Measurements from ENCODE around the gene FRMD4A.

Gene FRMD4A

GRCh38 chr10:13754277-13754676 lies 576.4 kb downstream of the FRMD4A start:
- H3K9me3 ChIP-seq (ENCODE audit: insufficient read depth, low read length, severe bottlenecking): no peaks in the 10 kb centered on the region
- H4K20me1 ChIP-seq (ENCODE audit: insufficient read depth, low read length): no peaks in the 10 kb centered on the region
- H3K27me3 ChIP-seq (ENCODE audit: insufficient read depth, low read length, poor library complexity): no peaks in the 10 kb centered on the region
- H3K4me3 ChIP-seq (ENCODE audit: low read depth in 1 of 2, low read length in 2 of 2): no peak overlapping the region
- no peak overlapping the region for H3K9ac ChIP-seq (ENCODE audit: low read depth, low read length)
- H3K79me2 ChIP-seq (ENCODE audit: insufficient read depth, low read length): no peaks in the 10 kb centered on the region
- no peak for ATAC-seq (ENCODE audit: insufficient read depth, low read depth)
- no peak overlapping the region for H3K27ac ChIP-seq (ENCODE audit: low read length)
- no peaks in the 10 kb centered on the region for H3K36me3 ChIP-seq (ENCODE audit: insufficient read depth, low read length)
- TF ChIP-seq CTCF (IDR thresholded peaks at IDR 0.05; ENCODE audit: borderline replicate concordance, extremely low read depth, low read length, poor library complexity, severe bottlenecking) (no peak), EZH2 (IDR thresholded peaks at IDR 0.05; ENCODE audit: borderline replicate concordance, low read depth, low read length, severe bottlenecking) (no peak)
- peaks cover 15% of the 10 kb centered on the region for H3K4me1 ChIP-seq (ENCODE audit: insufficient read depth, low read length)
- no peak overlapping the region for H3K4me2 ChIP-seq (ENCODE audit: insufficient read depth, low read length)
- H2AFZ ChIP-seq (ENCODE audit: low read depth, low read length): no peak overlapping the region
- DNase-seq: no peak

DNA sequence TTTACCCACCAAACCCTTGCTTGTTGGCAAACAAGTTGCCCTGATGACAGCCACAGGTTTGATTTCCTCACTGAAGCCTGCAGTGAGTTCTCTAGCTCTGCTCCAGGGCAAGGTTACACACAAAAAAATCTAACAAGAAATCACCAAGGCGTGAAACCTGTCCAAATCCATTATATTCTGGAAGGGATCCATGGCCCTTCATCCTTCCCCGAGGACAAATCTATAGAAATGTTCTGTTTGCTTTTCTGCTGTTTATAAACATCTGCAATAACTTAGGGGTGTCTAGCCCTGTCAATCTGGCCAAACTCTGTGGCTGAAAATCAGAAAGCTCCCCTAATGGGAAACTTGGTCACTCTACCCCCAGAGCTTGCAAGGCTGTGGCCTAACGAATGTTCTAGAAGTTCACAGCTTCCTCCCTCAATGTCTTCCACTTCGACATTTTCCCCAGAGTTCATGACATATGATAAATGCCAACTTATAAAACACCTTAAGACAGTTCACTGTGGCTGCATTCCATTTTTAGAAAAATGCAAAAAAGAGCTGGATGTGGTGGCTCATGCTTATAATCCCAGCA lies 579.4 kb downstream of the FRMD4A start:
- H4K20me1 ChIP-seq (ENCODE audit: insufficient read depth, low read length): no peaks in the 10 kb centered on the region
- DNase-seq (no peak), ATAC-seq (ENCODE audit: insufficient read depth, low read depth) (no peak)
- no peak overlapping the region for H3K9ac ChIP-seq (ENCODE audit: low read depth, low read length)
- H3K9me3 ChIP-seq (ENCODE audit: insufficient read depth, low read length, severe bottlenecking): no peaks in the 10 kb centered on the region
- no peaks in the 10 kb centered on the region for H3K27me3 ChIP-seq (ENCODE audit: insufficient read depth, low read length, poor library complexity)
- no peak overlapping the region for H3K27ac ChIP-seq (ENCODE audit: low read length)
- peaks cover 5% of the 10 kb centered on the region; the same call in 1 of the 2 replicates for H3K4me1 ChIP-seq (ENCODE audit: insufficient read depth, low read length)
- TF ChIP-seq EZH2 (IDR thresholded peaks at IDR 0.05; ENCODE audit: borderline replicate concordance, low read depth, low read length, severe bottlenecking) (no peak), CTCF (IDR thresholded peaks at IDR 0.05; ENCODE audit: borderline replicate concordance, extremely low read depth, low read length, poor library complexity, severe bottlenecking) (no peak)
- H3K79me2 ChIP-seq (ENCODE audit: insufficient read depth, low read length): no peaks in the 10 kb centered on the region
- H3K4me2 ChIP-seq (ENCODE audit: insufficient read depth, low read length): no peak overlapping the region
- H2AFZ ChIP-seq (ENCODE audit: low read depth, low read length): no peak overlapping the region
- no peak overlapping the region for H3K4me3 ChIP-seq (ENCODE audit: low read depth in 1 of 2, low read length in 2 of 2)
- H3K36me3 ChIP-seq (ENCODE audit: insufficient read depth, low read length): no peaks in the 10 kb centered on the region

DNA sequence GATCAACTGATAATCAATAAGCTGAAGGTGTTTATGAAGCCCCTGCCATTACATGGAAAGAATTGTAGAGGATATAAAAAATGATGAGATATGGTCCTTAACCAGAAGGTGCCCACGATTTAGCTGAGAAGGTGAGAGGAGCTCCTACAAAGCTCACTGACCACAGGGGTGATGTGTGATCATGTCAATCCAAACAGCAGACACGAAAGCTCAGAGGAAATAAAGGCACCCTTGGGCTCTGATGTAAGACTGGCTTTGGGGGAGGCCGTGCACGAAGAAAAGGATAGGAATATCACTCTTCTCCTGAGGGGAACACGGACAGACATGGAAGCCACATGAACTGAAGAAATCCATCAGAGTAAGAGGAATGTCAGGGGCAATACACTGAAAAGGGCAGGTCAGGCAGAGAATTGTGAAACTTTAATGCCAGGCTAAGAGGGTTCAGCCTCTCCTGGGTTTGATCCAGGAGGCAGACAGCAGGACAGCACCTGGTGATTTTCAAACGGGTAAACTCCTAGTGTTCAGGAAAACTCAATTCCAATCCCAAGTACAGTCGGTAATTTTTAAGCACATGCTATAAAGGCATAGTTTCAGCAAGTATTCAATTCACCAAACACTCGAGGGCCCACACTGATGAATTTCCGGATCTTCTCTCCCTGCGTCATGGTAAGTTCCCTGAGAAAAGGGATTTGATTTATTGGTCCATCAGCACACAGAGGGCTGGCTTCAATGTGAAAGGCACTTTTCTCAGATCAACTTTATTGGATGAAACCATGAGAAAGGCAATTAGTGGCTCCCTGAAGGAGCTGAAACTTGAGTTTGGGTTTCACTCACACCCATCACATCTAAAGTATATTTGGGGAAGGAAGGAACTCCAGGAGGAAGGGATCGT lies 580.2 kb downstream of the FRMD4A start:
- no peak overlapping the region for H3K27ac ChIP-seq (ENCODE audit: low read length)
- no peak overlapping the region for H3K9ac ChIP-seq (ENCODE audit: low read depth, low read length)
- H3K4me1 ChIP-seq (ENCODE audit: insufficient read depth, low read length): peaks cover 5% of the 10 kb centered on the region; the same call in 1 of the 2 replicates
- H4K20me1 ChIP-seq (ENCODE audit: insufficient read depth, low read length): no peaks in the 10 kb centered on the region
- no peaks in the 10 kb centered on the region for H3K36me3 ChIP-seq (ENCODE audit: insufficient read depth, low read length)
- ATAC-seq (ENCODE audit: insufficient read depth, low read depth) (no peak), DNase-seq (no peak)
- H3K4me2 ChIP-seq (ENCODE audit: insufficient read depth, low read length): no peak overlapping the region
- no peak overlapping the region for H3K4me3 ChIP-seq (ENCODE audit: low read depth in 1 of 2, low read length in 2 of 2)
- no peak for TF ChIP-seq EZH2 (IDR thresholded peaks at IDR 0.05; ENCODE audit: borderline replicate concordance, low read depth, low read length, severe bottlenecking)
- TF ChIP-seq CTCF (IDR thresholded peaks at IDR 0.05; ENCODE audit: borderline replicate concordance, extremely low read depth, low read length, poor library complexity, severe bottlenecking): no peak
- H3K79me2 ChIP-seq (ENCODE audit: insufficient read depth, low read length): no peaks in the 10 kb centered on the region
- H2AFZ ChIP-seq (ENCODE audit: low read depth, low read length): no peak overlapping the region
- H3K27me3 ChIP-seq (ENCODE audit: insufficient read depth, low read length, poor library complexity): no peaks in the 10 kb centered on the region
- H3K9me3 ChIP-seq (ENCODE audit: insufficient read depth, low read length, severe bottlenecking): no peaks in the 10 kb centered on the region
